OCI-LY1 (cell line): ENCODE results near the gene MCTP1.

Source experiments
- EZH2 ChIP-seq: fragments of 200-600 bp; sonication (generic), shearing (Covaris generic); IDR thresholded peaks from 2 replicates; pipeline ENCODE4 v1.8.0; 2017; ENCODE audit warnings: borderline replicate concordance, mixed run types, mild to moderate bottlenecking, antibody characterized with exemption, low read length, moderate library complexity, mixed read lengths
- TF ChIP-seq, protein P1 (sequence below): fragments of 200-600 bp; sonication (generic), shearing (Covaris generic); IDR thresholded peaks from 2 replicates; pipeline ENCODE4 v1.5.1; 2017; ENCODE audit warnings: mild to moderate bottlenecking, antibody characterized with exemption, low read length, moderate library complexity, mixed read lengths

DNA sequence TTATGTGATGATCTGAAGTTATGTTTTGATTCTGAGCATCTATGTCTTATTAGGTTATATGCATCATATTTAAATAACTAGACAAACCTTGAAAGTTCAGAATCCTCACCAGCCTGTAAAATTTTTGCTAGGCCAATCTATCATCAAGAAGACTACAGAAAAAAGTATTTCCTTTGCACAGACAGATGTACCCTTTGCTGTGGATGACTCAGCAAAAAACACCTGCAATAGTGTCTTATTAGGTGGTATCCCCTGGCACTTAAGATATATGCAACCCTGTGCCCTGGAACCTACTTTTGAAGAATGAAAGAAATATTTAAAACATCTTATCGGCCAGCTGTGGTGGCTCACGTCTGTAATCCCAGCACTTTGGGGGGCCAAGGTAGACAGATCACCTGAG is 535.9 kb downstream of the MCTP1 start:
- TF ChIP-seq, protein P1, sequence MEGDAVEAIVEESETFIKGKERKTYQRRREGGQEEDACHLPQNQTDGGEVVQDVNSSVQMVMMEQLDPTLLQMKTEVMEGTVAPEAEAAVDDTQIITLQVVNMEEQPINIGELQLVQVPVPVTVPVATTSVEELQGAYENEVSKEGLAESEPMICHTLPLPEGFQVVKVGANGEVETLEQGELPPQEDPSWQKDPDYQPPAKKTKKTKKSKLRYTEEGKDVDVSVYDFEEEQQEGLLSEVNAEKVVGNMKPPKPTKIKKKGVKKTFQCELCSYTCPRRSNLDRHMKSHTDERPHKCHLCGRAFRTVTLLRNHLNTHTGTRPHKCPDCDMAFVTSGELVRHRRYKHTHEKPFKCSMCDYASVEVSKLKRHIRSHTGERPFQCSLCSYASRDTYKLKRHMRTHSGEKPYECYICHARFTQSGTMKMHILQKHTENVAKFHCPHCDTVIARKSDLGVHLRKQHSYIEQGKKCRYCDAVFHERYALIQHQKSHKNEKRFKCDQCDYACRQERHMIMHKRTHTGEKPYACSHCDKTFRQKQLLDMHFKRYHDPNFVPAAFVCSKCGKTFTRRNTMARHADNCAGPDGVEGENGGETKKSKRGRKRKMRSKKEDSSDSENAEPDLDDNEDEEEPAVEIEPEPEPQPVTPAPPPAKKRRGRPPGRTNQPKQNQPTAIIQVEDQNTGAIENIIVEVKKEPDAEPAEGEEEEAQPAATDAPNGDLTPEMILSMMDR = no peak
- TF ChIP-seq EZH2 = no peak
